ENCODE data around the gene CD96.

The CD96 gene

GRCh38 chr3:111594205-111594604, 52.2 kb downstream of the CD96 start:
- DNase-seq (ENCODE audit: low spot score) = no peak

- DNase-seq (ENCODE audit: low spot score) = no peak
Observed at GRCh38 chr3:111594781-111595180, 52.8 kb downstream of the CD96 start.

DNA sequence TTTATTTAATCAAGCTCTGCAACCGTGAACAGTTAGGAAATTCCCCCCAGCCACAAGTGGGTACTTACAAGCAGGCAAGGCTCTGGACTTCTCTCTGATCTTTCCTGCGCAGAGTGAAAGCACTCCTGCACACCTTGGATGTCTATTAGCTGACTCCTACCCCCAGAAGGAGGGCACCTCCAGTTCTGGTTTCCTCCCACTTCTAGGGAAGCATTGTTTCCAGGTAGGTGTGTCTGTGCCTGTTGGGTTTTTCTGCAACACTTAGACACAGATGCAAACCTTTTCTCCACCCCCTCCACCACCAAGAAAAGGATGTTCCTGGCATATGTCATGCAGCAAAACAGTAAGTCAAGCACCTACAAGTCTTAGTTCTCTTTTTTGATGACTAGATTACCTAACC, 53.2 kb downstream of the CD96 start, which contains the start of gene ZBED2:
TSS of gene ZBED2 (minus strand) at position 115 of the 400 bp plus-strand sequence. CDS start 1,145 bp downstream, outside the sequence.
- DNase-seq (ENCODE audit: low spot score) = no peak

GRCh38 chr3:111596328-111596727, 54.3 kb downstream of the CD96 start:
- DNase-seq (ENCODE audit: low spot score) = no peak

- DNase-seq (ENCODE audit: low spot score) = no peak
Observed at GRCh38 chr3:111598139-111598538, 56.1 kb downstream of the CD96 start.

GRCh38 chr3:111598552-111598951, 56.6 kb downstream of the CD96 start:
- DNase-seq (ENCODE audit: low spot score) = no peak

- no peak for DNase-seq (ENCODE audit: low spot score)
Observed at GRCh38 chr3:111601810-111602209, 59.8 kb downstream of the CD96 start.

- no peak for DNase-seq (ENCODE audit: low spot score)
Observed at GRCh38 chr3:111603679-111604078, 61.7 kb downstream of the CD96 start.

DNA sequence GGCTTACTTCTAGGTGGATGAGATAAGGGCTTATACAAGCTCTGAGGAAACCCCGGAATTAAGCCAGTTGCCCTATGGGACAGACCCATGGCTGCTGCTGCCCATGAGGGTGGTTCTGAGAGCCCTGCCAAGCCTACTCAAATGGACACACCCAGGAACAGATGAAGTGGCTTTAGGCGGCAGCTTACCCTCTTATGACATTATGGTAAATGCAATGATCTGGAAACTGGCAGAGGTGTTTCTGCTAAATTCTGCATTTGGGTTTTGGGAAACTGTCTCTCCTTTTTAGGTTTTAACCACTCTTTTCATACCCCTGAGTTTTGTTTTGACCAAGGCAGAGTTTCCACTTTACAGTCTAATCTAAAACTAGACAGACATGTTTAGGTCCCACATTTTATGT, 62.1 kb downstream of the CD96 start:
- DNase-seq (ENCODE audit: low spot score) = no peak

DNA sequence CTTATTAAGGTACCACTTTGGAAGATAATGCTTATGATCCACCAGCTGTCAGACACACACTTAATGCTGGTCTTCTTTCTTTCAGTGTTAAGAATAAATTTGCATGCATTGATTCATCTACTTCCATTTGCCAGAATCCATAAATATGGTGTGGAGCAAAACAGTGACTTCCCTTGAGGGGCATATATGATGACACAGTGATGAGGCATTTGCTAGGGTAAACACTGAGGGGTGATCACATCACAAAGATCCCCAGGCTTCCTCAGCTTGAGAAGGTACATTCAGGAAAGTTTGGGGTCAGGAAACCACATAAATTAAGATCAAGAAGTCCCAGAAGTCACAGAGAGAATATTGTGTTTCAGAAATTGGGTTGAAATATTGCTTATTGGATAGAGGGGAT, 63.0 kb downstream of the CD96 start:
- DNase-seq (ENCODE audit: low spot score) = no peak

DNA sequence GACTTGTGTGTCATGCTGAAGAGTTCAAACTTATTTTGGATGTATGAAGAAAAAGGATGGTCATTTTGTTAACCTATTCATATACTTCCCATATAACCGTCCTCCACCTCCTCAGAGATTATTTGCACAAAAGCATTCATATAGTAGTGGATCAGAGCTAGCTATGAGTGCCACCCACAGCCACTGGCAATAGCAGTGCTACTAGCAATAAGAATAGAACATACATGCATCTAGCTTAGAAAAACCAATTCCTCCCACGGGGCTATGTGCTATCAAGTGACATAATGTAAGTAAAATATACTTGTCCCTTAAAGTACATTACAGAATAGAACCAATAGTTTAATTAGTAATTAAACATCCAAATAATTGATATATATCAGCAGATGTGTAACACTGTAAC, 63.5 kb downstream of the CD96 start:
- no peak for DNase-seq (ENCODE audit: low spot score)

GRCh38 chr3:111607240-111607920, 65.4 kb downstream of the CD96 start:
- no peak for DNase-seq (ENCODE audit: low spot score)

GRCh38 chr3:111608383-111608782, 66.4 kb downstream of the CD96 start:
- DNase-seq (ENCODE audit: low spot score) = no peak

- DNase-seq (ENCODE audit: low spot score) = no peak
Observed at GRCh38 chr3:111609700-111610099, 67.7 kb downstream of the CD96 start.

DNA sequence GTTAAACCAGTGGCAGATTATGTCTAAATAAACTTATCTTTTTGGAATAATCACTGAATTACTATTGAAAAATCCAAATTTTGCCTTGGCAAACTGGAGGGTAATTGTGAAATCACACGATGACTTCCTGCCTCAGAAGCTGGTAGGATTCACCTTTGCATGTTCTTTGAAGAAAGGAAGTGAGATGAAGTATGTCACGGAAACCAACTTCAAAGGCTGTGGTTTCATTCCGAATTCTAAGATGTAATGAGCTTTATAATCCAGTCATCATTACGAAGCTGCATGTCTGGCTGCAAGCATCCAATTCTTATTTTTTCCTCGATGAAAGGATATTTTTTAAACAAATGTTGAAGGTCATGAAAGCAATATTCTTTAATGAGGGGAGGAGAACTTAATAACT, 68.2 kb downstream of the CD96 start:
- no peak for DNase-seq (ENCODE audit: low spot score)

GRCh38 chr3:111610612-111611054, 68.6 kb downstream of the CD96 start:
- DNase-seq (ENCODE audit: low spot score) = no peak

- DNase-seq (ENCODE audit: low spot score) = no peak
Observed at GRCh38 chr3:111613294-111613693, 71.3 kb downstream of the CD96 start.

DNA sequence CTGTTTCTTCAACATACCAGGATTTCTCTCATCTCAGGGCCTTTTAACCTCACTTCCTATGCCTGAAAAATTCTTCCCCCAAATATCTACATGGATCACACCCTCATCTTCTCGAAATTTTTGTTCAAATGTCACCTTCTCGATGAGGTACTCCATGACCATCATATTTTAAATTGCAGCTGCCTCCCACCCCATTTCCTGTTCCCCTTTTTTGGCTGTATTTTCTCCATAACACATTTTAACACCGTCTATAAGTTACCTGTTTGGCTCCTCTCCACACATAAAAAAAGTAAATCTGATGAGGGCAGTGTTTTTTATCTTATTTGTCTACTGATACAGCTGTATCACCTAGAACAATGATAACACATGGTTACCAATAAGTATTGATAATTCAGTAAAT, 73.9 kb downstream of the CD96 start:
- no peak for DNase-seq (ENCODE audit: low spot score)

DNA sequence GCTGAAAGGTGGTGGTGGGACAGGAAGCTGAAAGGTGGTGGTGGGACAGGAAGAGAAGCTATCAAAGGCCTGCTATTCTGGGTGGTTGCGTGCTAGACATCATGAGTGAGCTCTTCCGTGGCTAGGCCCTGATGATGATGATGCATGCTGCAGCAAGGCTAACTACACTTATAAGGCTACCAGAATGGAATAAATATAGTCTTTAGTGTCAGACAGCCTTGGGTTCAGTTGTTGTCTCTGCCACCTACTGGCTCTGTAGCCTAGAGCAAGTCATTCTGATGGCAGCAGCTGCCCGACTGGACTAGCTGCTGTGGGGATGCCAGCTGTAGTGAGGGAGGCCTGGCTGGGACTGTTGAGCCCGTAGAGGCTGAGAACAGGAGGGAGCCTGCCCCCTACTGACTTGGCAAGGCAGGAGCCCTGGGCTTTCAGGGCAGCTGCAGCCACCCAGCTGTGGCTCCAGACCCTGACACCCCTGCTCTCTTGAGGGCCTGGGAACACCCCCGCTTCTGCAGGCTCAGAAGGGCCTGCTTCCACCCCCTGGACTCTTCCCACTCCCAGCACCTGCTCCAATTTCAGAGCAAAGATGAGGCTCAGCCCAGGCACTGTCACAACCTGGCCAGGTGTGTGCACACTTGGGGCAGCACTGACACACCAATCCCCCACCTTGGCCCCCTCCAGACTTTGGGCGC, 74.6 kb downstream of the CD96 start:
- DNase-seq (ENCODE audit: low spot score) = no peak

DNA sequence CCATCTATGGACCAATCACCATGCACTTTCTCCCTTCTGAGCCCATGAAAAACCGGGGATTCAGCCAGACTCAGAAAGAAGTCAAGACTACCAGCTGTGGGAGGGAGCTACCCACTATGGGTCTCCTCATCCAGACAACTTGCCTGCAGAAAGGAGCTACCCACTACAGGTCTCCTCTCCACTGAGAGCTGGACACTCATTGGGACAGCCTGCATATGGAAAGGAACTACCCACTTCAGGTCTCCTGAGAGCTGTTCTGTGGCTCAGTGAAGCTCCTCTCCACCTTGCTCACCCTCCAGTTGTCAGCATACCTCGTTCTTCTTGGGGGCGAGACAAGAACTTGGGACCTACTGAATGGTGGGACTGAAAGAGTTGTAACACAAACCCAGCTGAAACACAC, 75.4 kb downstream of the CD96 start:
- no peak for DNase-seq (ENCODE audit: low spot score)

GRCh38 chr3:111617912-111618601, 76.1 kb downstream of the CD96 start:
- DNase-seq (ENCODE audit: low spot score) = no peak

GRCh38 chr3:111618945-111619344, 76.9 kb downstream of the CD96 start:
- no peak for DNase-seq (ENCODE audit: low spot score)

GRCh38 chr3:111619833-111620232, 77.8 kb downstream of the CD96 start:
- no peak for DNase-seq (ENCODE audit: low spot score)

Measured in kidney capillary endothelial cell (primary cell).